MM.1S (cell line): Measurements from ENCODE around the gene ST8SIA5.

ENCODE experiments used
- CTCF ChIP-seq: fragments of 300-600 bp; sonication (generic); IDR thresholded peaks from 2 replicates; pipeline ENCODE4 v1.5.1; 2016; ENCODE audit warnings: antibody characterized with exemption, low read length, mixed read lengths
- EZH2 ChIP-seq: fragments of 300-600 bp; sonication (generic); optimal IDR thresholded peaks from 2 replicates; pipeline ENCODE3; 2017; ENCODE audit warnings: low read depth, mild to moderate bottlenecking, antibody characterized with exemption, low read length, mixed read lengths
- EZH2phosphoT487 ChIP-seq: fragments of 300-600 bp; sonication (generic); IDR thresholded peaks from 2 replicates; pipeline ENCODE4 v1.6.1; 2018; ENCODE audit warnings: antibody characterized with exemption, low read length

GRCh38 chr18:46704189-46704588, 52.7 kb downstream of the ST8SIA5 start:
- TF ChIP-seq EZH2phosphoT487 (no peak), CTCF (no peak), EZH2 (no peak)
